GM21515 (cell line): ENCODE measurements around the gene IRF4.

Experiments used
- ATAC-seq: cut with Tn5 transposase; IDR thresholded peaks from one replicate; pipeline ENCODE4 v1.9.1; 2021; ENCODE audit not compliant: unreplicated experiment

The IRF4 gene

DNA sequence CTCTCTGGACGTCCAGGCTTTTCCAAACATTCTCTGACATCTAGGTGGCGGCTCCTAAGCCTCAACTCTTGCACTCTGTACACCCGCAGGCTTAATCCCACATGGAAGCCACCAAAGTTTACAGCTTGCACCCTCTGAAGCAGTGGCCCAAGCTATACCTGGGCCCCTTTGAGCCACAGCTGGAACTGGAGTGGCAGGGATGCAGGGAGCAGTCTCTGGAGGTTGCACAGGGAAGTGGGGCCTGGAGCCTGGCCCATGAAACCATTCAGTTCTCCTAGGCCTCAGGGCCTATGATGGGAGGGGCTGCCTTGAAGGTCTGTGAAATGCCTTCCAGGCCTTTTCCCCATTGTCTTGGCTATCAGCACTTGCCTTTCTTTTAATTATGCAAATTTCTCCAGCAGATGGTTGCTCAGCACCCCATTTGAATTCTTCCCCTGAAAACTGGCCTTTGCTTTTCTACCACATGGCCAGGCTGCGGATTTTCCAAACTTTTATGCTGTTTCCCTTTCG lies 64.9 kb downstream of the IRF4 start:
- no peak for ATAC-seq

DNA sequence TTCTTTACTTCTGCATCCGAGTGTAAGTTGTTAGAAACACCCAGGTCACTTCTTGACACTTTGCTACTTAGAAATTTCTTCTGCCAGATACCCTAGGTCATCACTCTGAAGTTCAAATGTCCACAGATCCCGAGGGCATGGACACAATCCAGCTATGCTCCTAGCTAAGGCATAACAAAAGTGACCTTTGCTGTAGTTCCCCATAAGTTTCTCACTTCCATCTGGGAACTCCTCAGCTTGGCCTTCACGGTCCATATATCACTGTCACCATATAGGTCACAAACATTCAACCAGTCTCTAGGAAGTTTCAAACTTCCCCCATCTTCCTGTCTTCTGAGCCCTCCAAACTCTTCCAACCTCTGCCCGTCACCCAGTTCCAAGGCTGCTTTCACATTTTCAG lies 65.3 kb downstream of the IRF4 start:
- no peak for ATAC-seq
